H1 (cell line): ENCODE data around the gene SLC6A3. TPM values are rescaled to one million over a fixed set of nuclear protein-coding genes. Genes with fewer than 3 reads are reported as not detected.

Experiments used
- BRCA1 ChIP-seq: IDR thresholded peaks from 2 replicates; pipeline ENCODE4 v1.6.1; 2012; ENCODE audit warnings: low read depth, low read length, improper control_type of control experiment
- JUND ChIP-seq: IDR thresholded peaks from 2 replicates; pipeline ENCODE4 v1.6.1; 2011; ENCODE audit warnings: mild to moderate bottlenecking, improper control_type of control experiment, low read length
- polyA plus RNA-seq, 7 experiments: library from polyadenylated mRNA; depleted of rRNA in 3 of 7; stranded (reverse) in 5 of 7; unstranded in 2 of 7; fragments of >200 nt in 5 of 7; fragments of 200-250 nt in 2 of 7; gene quantifications; 1 replicate in 5 of 7; 2 replicates in 1 of 7; 4 replicates in 1 of 7; pipeline versions ENCODE4 v1.2.1 to v1.2.3, GENCODE V29; 2011 to 2013; ENCODE audit warnings: missing spikeins in 2 of 7, mixed read lengths in 2 of 7
- total RNA-seq: library from RNA; stranded (reverse); fragmentation: NEBNext Ultra II Directional; extraction: Animal tissue kit (Norgen Biotek cat#: 25700); gene quantifications from 2 replicates; pipeline ENCODE4 v1.2.1, GENCODE V29; 2021

SLC6A3 gene
- total and polyA plus RNA-seq, 2 of the 8 experiments (the other 6 are each of a cell fraction or from before 2014, with no cell fraction given), result 0.48 to 0.91 TPM

DNA sequence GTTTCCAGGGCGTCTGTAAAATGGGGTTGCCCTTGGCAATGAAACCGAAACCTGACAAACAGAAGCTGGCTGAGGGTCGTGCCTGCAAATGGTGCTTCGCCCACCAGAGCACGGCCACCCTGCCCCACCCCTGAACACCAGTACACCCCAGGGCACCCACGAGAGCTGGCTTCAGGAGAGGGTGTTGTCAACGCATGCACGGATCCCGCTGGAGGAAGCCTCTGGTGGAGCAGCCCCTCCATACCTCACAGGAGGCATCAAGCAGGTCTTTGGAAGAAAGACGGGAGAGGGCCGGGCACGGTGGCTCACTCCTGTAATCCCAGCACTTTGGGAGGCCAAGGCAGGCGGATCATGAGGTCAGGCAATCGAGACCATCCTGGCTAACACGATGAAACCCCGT lies 8.6 kb downstream of the SLC6A3 start (continued):
- TF ChIP-seq JUND (no peak), BRCA1 (no peak)
